K562 (cell line): ENCODE measurements around the gene CYP1B1. TPM values are rescaled to one million over a fixed set of nuclear protein-coding genes. Genes with fewer than 3 reads are reported as not detected.
"Not testable (repeated sequence)": the region's sequence is repeated elsewhere in the genome, so short reads cannot be mapped to it uniquely, and the experiment has no call there.

Experiments
- ATAC-seq: fragments of 200-7000 bp; cut with Tn5 transposase; 3 replicates; pipeline ENCODE4 v1.9.1; 2020; ENCODE audit warnings: moderate library complexity
- BruUV-seq: library from RNA; stranded (reverse); fragments of 400-500 nt; replicated peaks from 2 replicates; lab custom pipeline; 2021; lab: Mats Ljungman, UMichigan
- CTCF ChIA-PET: fragments of 300-600 bp; formaldehyde crosslinking; extraction: SDS; loops from one replicate; lab custom pipeline; 2021; ENCODE audit warnings: low intra/inter-chr PET ratio; lab: Yijun Ruan, JAX
- POLR2A ChIA-PET: fragments of 300-600, 350-650 bp; sonication (Branson Sonifier 250); formaldehyde crosslinking; extraction: SDS; loops from one replicate; lab custom pipeline; 2021; ENCODE audit warnings: antibody characterized with exemption, inconsistent platforms; lab: Yijun Ruan, JAX
- DNase-seq, 4 experiments: peaks; one replicate each; pipeline versions ENCODE4 v3.0.0 to v3.0.0-alpha.2; 2011 to 2018; ENCODE audit warnings: low spot score in 3 of 4, mixed read lengths in 3 of 4; ENCODE audit errors: extremely low read depth in 1 of 4
- FAIRE-seq: peaks from 2 replicates; lab custom pipeline; 2011; peaks lifted over from hg19 to GRCh38; lab: Jason Lieb, UNC
- H2AFZ ChIP-seq: 2 replicates; pipeline ENCODE4 v1.6.0; 2011; ENCODE audit warnings: low read depth, low read length, control low read depth, inconsistent platforms
- H3K27ac ChIP-seq: fragments of 200-600 bp; 3 replicates; pipeline ENCODE4 v1.8.0; 2011; ENCODE audit warnings: low read depth, mild to moderate bottlenecking, control low read depth, inconsistent platforms, low read length, moderate library complexity, mixed read lengths; ENCODE audit errors: extremely low read depth
- H3K27me3 ChIP-seq, 2 experiments: fragments of 300-600 bp in 1 of 2; 2 replicates in 1 of 2; 3 replicates in 1 of 2; pipeline versions ENCODE4 v1.6.0 to v1.8.0; 2011; ENCODE audit warnings: inconsistent platforms in 2 of 2, low read length in 2 of 2, mild to moderate bottlenecking in 1 of 2, mixed read lengths in 1 of 2, moderate library complexity in 1 of 2; ENCODE audit not compliant: control insufficient read depth in 2 of 2, insufficient read depth in 2 of 2
- H3K36me3 ChIP-seq: fragments of 300-600 bp; 3 replicates; pipeline ENCODE4 v1.8.0; 2011; ENCODE audit warnings: mild to moderate bottlenecking, low read length, inconsistent platforms; ENCODE audit not compliant: control insufficient read depth, insufficient read depth
- H3K4me1 ChIP-seq, 2 experiments: fragments of 200-600 bp in 1 of 2; replicated peaks in 1 of 2; 2 replicates in 1 of 2; 3 replicates in 1 of 2; pipeline versions ENCODE4 v1.5.1 to v1.8.0; 2011; ENCODE audit warnings: inconsistent platforms in 2 of 2, low read length in 2 of 2, mild to moderate bottlenecking in 1 of 2, mixed read lengths in 1 of 2, moderate library complexity in 1 of 2; ENCODE audit not compliant: control insufficient read depth in 2 of 2, insufficient read depth in 2 of 2
- H3K4me2 ChIP-seq: 2 replicates; pipeline ENCODE4 v1.6.1; 2011; ENCODE audit warnings: low read length, control low read depth, inconsistent platforms, mixed read lengths; ENCODE audit not compliant: insufficient read depth
- H3K4me3 ChIP-seq: fragments of 200-600 bp; sonication (generic), shearing (Covaris generic); 2 replicates; pipeline ENCODE4 v1.5.1; 2016; ENCODE audit warnings: control low read depth, inconsistent platforms
- H3K79me2 ChIP-seq: fragments of 200-600 bp; 3 replicates; pipeline ENCODE4 v1.8.0; 2011; ENCODE audit warnings: low read length, inconsistent platforms; ENCODE audit not compliant: control insufficient read depth, insufficient read depth
- H3K9ac ChIP-seq, 2 experiments: 2 replicates each; pipeline versions ENCODE4 v1.6.0 to v1.6.1; 2011; ENCODE audit warnings: low read depth in 2 of 2, low read length in 2 of 2, control low read depth in 1 of 2, inconsistent platforms in 1 of 2, mild to moderate bottlenecking in 1 of 2, mixed read lengths in 1 of 2; ENCODE audit not compliant: insufficient read depth in 1 of 2
- H3K9me1 ChIP-seq: one replicate; pipeline ENCODE4 v1.6.0; 2011; ENCODE audit warnings: inconsistent platforms, mild to moderate bottlenecking, low read length, moderate library complexity; ENCODE audit not compliant: control insufficient read depth, insufficient read depth
- H3K9me3 ChIP-seq: replicated peaks from 2 replicates; pipeline ENCODE4 v1.5.1; 2011; ENCODE audit warnings: low read depth, low read length, inconsistent platforms; ENCODE audit not compliant: control insufficient read depth, insufficient read depth
- H4K20me1 ChIP-seq: replicated peaks from 2 replicates; pipeline ENCODE4 v1.6.1; 2011; ENCODE audit warnings: low read length, inconsistent platforms, mixed read lengths; ENCODE audit not compliant: control insufficient read depth, insufficient read depth
- CHD7 ChIP-seq: fragments of 200-600 bp; sonication (generic); IDR thresholded peaks from one replicate; pipeline ENCODE4 v1.6.1; 2012; ENCODE audit warnings: mild to moderate bottlenecking, low read depth, low read length, inconsistent platforms
- ELF2 ChIP-seq: fragments of 250-450 bp; sonication (Bioruptor Pico); IDR thresholded peaks from 2 replicates; pipeline ENCODE4 v1.5.0; 2021; ENCODE audit warnings: mild to moderate bottlenecking
- MLX ChIP-seq, 2 experiments: fragments of 450-650 bp in 1 of 2; sonication (generic) in 1 of 2; formaldehyde crosslinking; conservative IDR thresholded peaks; 2 replicates each; pipeline versions ENCODE4 v1.4.0 to v1.8.1; 2020 to 2022; ENCODE audit warnings: mild to moderate bottlenecking in 1 of 2, missing genetic modification reagents in 1 of 2
- NR0B1 ChIP-seq: fragments of 450-650 bp; IDR thresholded peaks from one replicate; pipeline ENCODE4 v1.6.1; 2018; ENCODE audit warnings: mild to moderate bottlenecking, moderate library complexity; ENCODE audit not compliant: partially characterized antibody
- SMC3 ChIP-seq: conservative IDR thresholded peaks from 2 replicates; pipeline ENCODE4 v1.6.1; 2011; ENCODE audit warnings: low read depth, low read length, improper control_type of control experiment; ENCODE audit not compliant: insufficient read depth
- ZNF76 ChIP-seq: fragments of 250-450 bp; sonication (Bioruptor Pico); IDR thresholded peaks from 2 replicates; pipeline ENCODE4 v1.4.0; 2020; ENCODE audit warnings: mild to moderate bottlenecking, moderate library complexity, borderline replicate concordance
- WGBS: fragments of 100-300 bp; shearing (Covaris generic); methylation state at CpG from one replicate; pipeline ENCODE4 v1.1.6; 2016; ENCODE audit warnings: low coverage, mixed read lengths; ENCODE audit not compliant: insufficient coverage; ENCODE audit errors: missing lambda C conversion rate; 5-methylcytosine and 5-hydroxymethylcytosine counted together
- in situ Hi-C: fragments of 300-500 bp; cut with MboI; formaldehyde crosslinking; loops from 4 replicates; pipeline ENCODE4 v1.15.0; 2018; ENCODE audit warnings: inconsistent platforms, mixed read lengths
- intact Hi-C: fragments of 100-400 bp; cut with micrococcal nuclease; formaldehyde crosslinking; loops from 2 replicates; pipeline ENCODE4 v1.14.2; 2022
- polyA plus RNA-seq, 8 experiments: library from polyadenylated mRNA; depleted of rRNA in 4 of 8; stranded (reverse) in 5 of 8; unstranded in 3 of 8; fragments of >200 nt; fragmentation: Nextera tagmentation in 2 of 8; fragmentation: Illumina TruSeq in 1 of 8; extraction: Ambion mirVana in 2 of 8; extraction: Trizol in 1 of 8; gene quantifications; 2 replicates each; pipeline versions ENCODE4 v1.2.1 to v1.2.3, GENCODE V29; 2011 to 2014; ENCODE audit warnings: inconsistent platforms in 1 of 8, missing spikeins in 1 of 8
- total RNA-seq, 7 experiments: library from RNA; depleted of rRNA in 6 of 7; stranded (reverse); fragments of >200 nt in 6 of 7; fragmentation: Illumina TruSeq in 2 of 7; extraction: Trizol in 2 of 7; gene quantifications; 2 replicates each; pipeline versions ENCODE4 v1.2.1 to v1.2.3, GENCODE V29; 2011 to 2021; ENCODE audit warnings: low replicate concordance in 1 of 7

Gene CYP1B1
- total and polyA plus RNA-seq, 9 of the 15 experiments (the other 6 are each of a cell fraction or from before 2014, with no cell fraction given), result 0.07 TPM; not detected in 8

- no peak for TF ChIP-seq NR0B1
- TF ChIP-seq ELF2 (CRISPR knock-in tag), result no peak
- no peak for TF ChIP-seq MLX (CRISPR knock-in tag; conservative IDR thresholded peaks at IDR 0.05)
- TF ChIP-seq SMC3, result no peak
- no peak for TF ChIP-seq CHD7
- no peak for TF ChIP-seq ZNF76 (CRISPR knock-in tag)
- TF ChIP-seq, all 486 proteins: peak for 0
These were observed 54.4 kb downstream of the CYP1B1 start (continued) for GRCh38 chr2:38021589-38021988.

DNA sequence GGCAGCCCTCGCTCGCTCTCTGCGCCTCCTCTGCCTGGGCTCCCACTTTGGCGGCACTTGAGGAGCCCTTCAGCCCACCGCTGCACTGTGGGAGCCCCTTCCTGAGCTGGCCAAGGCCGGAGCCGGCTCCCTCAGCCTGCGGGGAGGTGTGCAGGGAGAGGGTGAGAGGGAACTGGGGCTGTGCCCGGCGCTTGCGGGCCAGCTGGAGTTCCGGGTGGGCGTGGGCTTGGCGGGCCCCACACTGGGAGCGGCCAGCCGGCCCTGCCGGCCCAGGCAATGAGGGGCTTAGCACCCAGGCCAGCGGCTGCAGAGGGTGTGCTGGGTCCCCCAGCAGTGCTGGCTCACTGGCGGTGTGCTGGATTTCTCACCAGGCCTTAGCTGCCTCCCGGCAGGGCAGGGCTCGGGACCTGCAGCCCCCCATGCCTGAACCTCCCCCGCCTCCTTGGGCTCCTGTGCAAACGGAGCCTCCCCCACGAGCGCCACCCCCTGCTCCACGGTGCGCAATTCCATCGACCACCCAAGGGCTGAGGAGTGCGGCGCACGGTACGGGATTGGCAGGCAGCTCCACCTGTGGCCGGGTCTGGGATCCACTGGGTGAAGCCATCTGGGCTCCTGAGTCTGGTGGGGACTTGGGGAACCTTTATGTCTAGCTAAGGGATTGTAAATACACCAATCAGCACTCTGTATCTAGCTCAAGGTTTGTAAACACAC, 55.4 kb downstream of the CYP1B1 start:
- FAIRE-seq, ATAC-seq, H3K27ac ChIP-seq, H3K4me1 ChIP-seq, intact Hi-C loops, DNase-seq, H3K4me2 ChIP-seq, in situ Hi-C loops, H3K36me3 ChIP-seq, H3K9me1 ChIP-seq, H3K9ac ChIP-seq, H3K4me3 ChIP-seq, POLR2A ChIA-PET, H2AFZ ChIP-seq, H4K20me1 ChIP-seq, H3K27me3 ChIP-seq, H3K79me2 ChIP-seq, CTCF ChIA-PET, H3K9me3 ChIP-seq, BruUV-seq: not testable (repeated sequence)
- WGBS, result 11% methylated on average over 20 of the region's 33 CpGs
